Mesothelial cell of epicardium (in vitro differentiated cells): Measurements from ENCODE around the gene RAB26. TPM values are rescaled to one million over a fixed set of nuclear protein-coding genes. Genes with fewer than 3 reads are reported as not detected.

Experiments used
- DNase-seq, 2 experiments: peaks; one replicate each; pipeline ENCODE4 v3.0.0; 2021; ENCODE audit warnings: low spot score in 2 of 2; ENCODE audit not compliant: unreplicated experiment in 2 of 2
- H3K27ac Mint-ChIP-seq: 2 replicates; pipeline ENCODE4 v1.8.0; 2021; ENCODE audit warnings: mixed read lengths
- H3K27me3 Mint-ChIP-seq: 2 replicates; pipeline ENCODE4 v1.8.0; 2021; ENCODE audit warnings: low read depth, mixed read lengths
- H3K36me3 Mint-ChIP-seq: 2 replicates; pipeline ENCODE4 v1.8.0; 2021; ENCODE audit warnings: mixed read lengths
- H3K4me1 Mint-ChIP-seq: 2 replicates; pipeline ENCODE4 v1.8.0; 2021; ENCODE audit warnings: mixed read lengths
- H3K4me3 Mint-ChIP-seq: 2 replicates; pipeline ENCODE4 v1.8.0; 2021; ENCODE audit warnings: mild to moderate bottlenecking, moderate library complexity, mixed read lengths
- H3K9me3 Mint-ChIP-seq: 2 replicates; pipeline ENCODE4 v1.8.0; 2021; ENCODE audit warnings: mixed read lengths
- total RNA-seq: library from RNA; stranded (reverse); gene quantifications from 3 replicates; pipeline ENCODE4 v1.2.1, GENCODE V29; 2021
- TF ChIP-seq, protein P1 (sequence below): fragments of 200-600 bp; sonication (generic); IDR thresholded peaks from one replicate; pipeline ENCODE4 v1.5.0; 2021; ENCODE audit warnings: antibody characterized with exemption; ENCODE audit not compliant: unreplicated experiment

The RAB26 gene
- total RNA-seq, 1 donor from 2014 or later, result 1.5 TPM

DNA sequence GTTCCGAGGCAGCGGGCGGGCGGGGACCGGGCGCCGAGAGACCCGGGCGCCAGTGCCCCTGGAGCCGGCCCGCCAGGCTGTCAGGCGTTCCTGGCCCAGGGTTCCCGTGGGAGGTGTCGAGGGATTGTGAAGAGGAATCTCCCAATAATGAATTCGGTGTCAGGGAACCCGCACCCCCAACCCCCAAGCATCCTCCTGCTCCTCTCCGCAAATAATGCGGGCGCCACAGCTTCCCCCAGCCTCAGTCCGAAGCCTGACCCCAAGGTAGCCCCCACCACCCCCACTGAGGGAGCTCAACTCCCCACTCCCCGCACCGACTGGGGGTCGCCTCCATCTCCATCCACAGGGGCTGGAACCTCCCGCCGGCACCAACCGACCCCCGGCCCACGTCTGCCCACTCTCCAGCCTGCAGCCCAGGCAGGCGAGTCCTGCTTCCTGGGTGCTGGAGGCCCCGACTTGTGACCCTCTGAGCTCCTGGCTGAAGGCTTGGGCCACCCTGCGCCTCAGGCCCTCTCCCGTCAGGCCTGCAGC, 48.6 kb downstream of the RAB26 start:
- H3K4me1 Mint-ChIP-seq, result peaks cover 10% of the 10 kb centered on the region
- H3K4me3 Mint-ChIP-seq, result peak overlapping the region; percentile 56
- no peak overlapping the region for H3K27ac Mint-ChIP-seq
- TF ChIP-seq, protein P1, sequence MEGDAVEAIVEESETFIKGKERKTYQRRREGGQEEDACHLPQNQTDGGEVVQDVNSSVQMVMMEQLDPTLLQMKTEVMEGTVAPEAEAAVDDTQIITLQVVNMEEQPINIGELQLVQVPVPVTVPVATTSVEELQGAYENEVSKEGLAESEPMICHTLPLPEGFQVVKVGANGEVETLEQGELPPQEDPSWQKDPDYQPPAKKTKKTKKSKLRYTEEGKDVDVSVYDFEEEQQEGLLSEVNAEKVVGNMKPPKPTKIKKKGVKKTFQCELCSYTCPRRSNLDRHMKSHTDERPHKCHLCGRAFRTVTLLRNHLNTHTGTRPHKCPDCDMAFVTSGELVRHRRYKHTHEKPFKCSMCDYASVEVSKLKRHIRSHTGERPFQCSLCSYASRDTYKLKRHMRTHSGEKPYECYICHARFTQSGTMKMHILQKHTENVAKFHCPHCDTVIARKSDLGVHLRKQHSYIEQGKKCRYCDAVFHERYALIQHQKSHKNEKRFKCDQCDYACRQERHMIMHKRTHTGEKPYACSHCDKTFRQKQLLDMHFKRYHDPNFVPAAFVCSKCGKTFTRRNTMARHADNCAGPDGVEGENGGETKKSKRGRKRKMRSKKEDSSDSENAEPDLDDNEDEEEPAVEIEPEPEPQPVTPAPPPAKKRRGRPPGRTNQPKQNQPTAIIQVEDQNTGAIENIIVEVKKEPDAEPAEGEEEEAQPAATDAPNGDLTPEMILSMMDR, result no peak
- peaks cover 48% of the 10 kb centered on the region for H3K27me3 Mint-ChIP-seq
- no peaks in the 10 kb centered on the region for H3K36me3 Mint-ChIP-seq
- H3K9me3 Mint-ChIP-seq, result no peaks in the 10 kb centered on the region
- DNase-seq, result no peak

DNA sequence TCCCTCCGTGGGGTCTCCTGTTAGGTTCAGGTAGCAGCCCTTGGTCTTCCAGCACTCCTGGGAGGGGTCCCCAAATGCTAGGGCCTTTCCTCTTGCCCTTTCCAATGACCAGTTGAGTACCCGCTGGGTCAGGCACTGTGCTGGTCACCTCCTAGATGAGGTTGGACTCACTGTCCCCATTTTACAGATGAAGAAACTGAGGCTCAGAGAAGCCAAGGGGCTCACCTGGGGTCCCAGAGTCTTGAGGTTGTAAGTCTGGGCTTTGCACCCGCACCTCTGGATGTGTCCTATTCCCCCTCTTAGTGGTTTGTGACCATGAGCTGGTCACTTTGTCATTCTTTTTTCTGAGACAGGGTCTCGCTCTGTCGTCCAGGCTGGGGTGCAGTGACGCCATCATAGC, 49.3 kb downstream of the RAB26 start:
- no peaks in the 10 kb centered on the region for H3K36me3 Mint-ChIP-seq
- TF ChIP-seq, protein P1, result no peak
- H3K9me3 Mint-ChIP-seq, result no peaks in the 10 kb centered on the region
- H3K4me1 Mint-ChIP-seq, result peaks cover 10% of the 10 kb centered on the region
- H3K4me3 Mint-ChIP-seq, result peak overlapping the region; percentile 56
- no peak overlapping the region for H3K27ac Mint-ChIP-seq
- no peak for DNase-seq
- peaks cover 48% of the 10 kb centered on the region for H3K27me3 Mint-ChIP-seq

DNA sequence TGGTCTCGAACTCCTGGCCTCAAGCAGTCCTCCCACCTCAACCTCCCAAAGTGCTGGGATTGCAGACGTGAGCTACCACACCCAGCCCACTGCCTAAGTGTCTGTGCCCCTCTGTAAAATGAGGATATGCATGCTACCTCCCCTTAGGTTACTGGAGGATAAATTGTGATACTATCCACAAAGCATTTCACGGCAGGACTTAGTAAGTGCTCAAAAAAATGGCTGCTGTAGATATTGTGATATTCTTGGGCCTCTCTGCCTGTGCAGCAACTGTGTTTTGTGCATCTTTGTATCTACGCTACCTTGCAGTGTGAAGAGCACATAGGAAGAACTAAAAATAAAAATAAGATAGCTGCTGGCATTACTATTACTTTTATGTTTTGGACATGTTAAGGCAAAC, 49.9 kb downstream of the RAB26 start:
- no peaks in the 10 kb centered on the region for H3K9me3 Mint-ChIP-seq
- no peaks in the 10 kb centered on the region for H3K36me3 Mint-ChIP-seq
- H3K4me3 Mint-ChIP-seq, result peak overlapping the region; percentile 56
- TF ChIP-seq, protein P1, result no peak
- DNase-seq, result no peak
- no peak overlapping the region for H3K27ac Mint-ChIP-seq
- peaks cover 48% of the 10 kb centered on the region for H3K27me3 Mint-ChIP-seq
- H3K4me1 Mint-ChIP-seq, result peaks cover 10% of the 10 kb centered on the region

DNA sequence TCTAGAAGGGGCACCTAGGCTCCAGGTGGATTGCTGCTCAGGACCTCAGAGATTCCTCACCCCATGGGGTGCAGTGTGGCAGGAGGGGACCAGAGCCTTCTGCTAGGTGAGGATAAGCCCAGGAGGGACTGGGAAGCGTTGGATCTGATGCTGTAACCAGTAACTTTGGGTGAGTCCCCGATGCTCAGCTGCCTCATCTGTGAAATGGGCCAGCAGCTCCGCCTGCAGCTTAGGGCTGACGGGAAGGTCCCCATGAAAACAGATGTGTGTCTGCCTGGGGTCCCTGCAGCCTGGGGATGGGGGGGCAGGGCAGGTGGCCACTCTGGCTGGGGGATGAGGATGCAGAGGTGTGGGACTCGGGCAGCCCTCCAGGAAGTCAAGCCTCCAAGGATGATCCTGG, 50.7 kb downstream of the RAB26 start:
- Mint-ChIP-seq H3K27ac (no peak overlapping the region), H3K27me3 (peaks cover 46% of the 10 kb centered on the region), H3K4me3 (no peak overlapping the region), H3K36me3 (no peaks in the 10 kb centered on the region), H3K9me3 (no peaks in the 10 kb centered on the region), H3K4me1 (peaks cover 10% of the 10 kb centered on the region)
- DNase-seq, result no peak
- TF ChIP-seq, protein P1, result no peak

DNA sequence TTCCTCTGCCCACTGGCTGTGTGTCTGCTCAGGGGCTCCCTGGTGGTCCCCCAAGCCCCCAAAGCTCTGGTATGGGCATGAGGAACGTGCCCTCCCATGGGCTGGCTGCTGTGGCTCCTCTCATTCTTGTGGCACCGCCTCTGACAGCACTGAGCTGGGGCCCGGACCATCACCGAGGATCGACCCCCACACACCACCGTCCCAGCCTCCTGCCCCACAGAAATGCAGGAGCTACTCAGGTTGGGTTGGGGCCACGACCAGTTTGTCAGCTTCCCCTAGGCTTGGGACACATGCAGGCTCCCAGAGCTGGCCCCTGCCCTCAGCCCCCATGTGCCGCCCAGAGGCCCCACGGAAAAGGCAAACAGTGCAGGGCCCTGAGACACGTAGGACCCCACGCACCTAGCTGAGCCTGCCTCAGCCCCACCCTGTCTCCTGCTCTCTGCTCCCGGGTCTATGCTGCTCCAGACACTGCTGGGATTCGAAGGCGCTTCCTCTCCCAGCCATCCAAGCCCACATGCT, 51.3 kb downstream of the RAB26 start:
- Mint-ChIP-seq H3K27ac (no peak overlapping the region), H3K36me3 (no peaks in the 10 kb centered on the region), H3K9me3 (no peaks in the 10 kb centered on the region), H3K4me1 (peaks cover 10% of the 10 kb centered on the region), H3K4me3 (no peak overlapping the region), H3K27me3 (peaks cover 45% of the 10 kb centered on the region)
- DNase-seq, result no peak
- TF ChIP-seq, protein P1, result no peak
